Loucy (cell line): ENCODE results near the gene GIGYF1.
"Not testable (repeated sequence)": the region's sequence is repeated elsewhere in the genome, so short reads cannot be mapped to it uniquely, and the experiment has no call there.

Experiments used
- H2AFZ ChIP-seq: fragments of 200-600 bp; sonication (generic); 2 replicates; pipeline ENCODE4 v1.6.0; 2016; ENCODE audit warnings: antibody characterized with exemption, mild to moderate bottlenecking, low read length, moderate library complexity
- H3F3A ChIP-seq: fragments of 200-600 bp; 2 replicates; pipeline ENCODE4 v1.6.0; 2016; ENCODE audit warnings: antibody characterized with exemption, low read depth, mild to moderate bottlenecking
- H3K27me3 ChIP-seq: fragments of 200-600 bp; sonication (generic); 2 replicates; pipeline ENCODE4 v1.6.1; 2014; ENCODE audit warnings: low read length, mild to moderate bottlenecking; ENCODE audit not compliant: insufficient read depth, poor library complexity, severe bottlenecking
- H3K36me3 ChIP-seq: fragments of 200-600 bp; sonication (generic); 2 replicates; pipeline ENCODE4 v1.6.1; 2016; ENCODE audit warnings: low read length; ENCODE audit not compliant: insufficient read depth
- H3K4me1 ChIP-seq: fragments of 200-600 bp; sonication (generic); 2 replicates; pipeline ENCODE4 v1.5.1; 2014; ENCODE audit warnings: low read length, mild to moderate bottlenecking; ENCODE audit not compliant: insufficient read depth, poor library complexity, severe bottlenecking
- H3K4me2 ChIP-seq: fragments of 200-600 bp; sonication (generic); 2 replicates; pipeline ENCODE4 v1.6.0; 2014; ENCODE audit warnings: antibody characterized with exemption, low read length, low read depth, mild to moderate bottlenecking; ENCODE audit not compliant: poor library complexity, severe bottlenecking
- H3K4me3 ChIP-seq: fragments of 200-600 bp; sonication (generic); 2 replicates; pipeline ENCODE4 v1.5.1; 2014; ENCODE audit warnings: low read length, mild to moderate bottlenecking, mixed read lengths; ENCODE audit not compliant: poor library complexity, severe bottlenecking
- H3K79me2 ChIP-seq: fragments of 200-600 bp; sonication (generic); 2 replicates; pipeline ENCODE4 v1.6.1; 2014; ENCODE audit warnings: low read length; ENCODE audit not compliant: insufficient read depth
- H3K9ac ChIP-seq: fragments of 200-600 bp; sonication (generic); 2 replicates; pipeline ENCODE4 v1.6.0; 2014; ENCODE audit warnings: mild to moderate bottlenecking, low read depth, low read length, moderate library complexity; ENCODE audit not compliant: poor library complexity, severe bottlenecking
- H3K9me2 ChIP-seq: fragments of 200-600 bp; sonication (generic); replicated peaks from 2 replicates; pipeline ENCODE4 v1.6.1; 2016; ENCODE audit warnings: low read depth, low read length, mixed read lengths
- H3K9me3 ChIP-seq: fragments of 200-600 bp; sonication (generic); 2 replicates; pipeline ENCODE4 v1.6.1; 2014; ENCODE audit warnings: mild to moderate bottlenecking, antibody characterized with exemption, low read length, low read depth; ENCODE audit not compliant: insufficient read depth
- H4K20me1 ChIP-seq: fragments of 200-600 bp; sonication (generic); 2 replicates; pipeline ENCODE4 v1.6.0; 2014; ENCODE audit warnings: antibody characterized with exemption, low read length, mild to moderate bottlenecking; ENCODE audit not compliant: insufficient read depth, poor library complexity, severe bottlenecking
- EZH2phosphoT487 ChIP-seq: fragments of 200-600 bp; IDR thresholded peaks from 2 replicates; pipeline ENCODE4 v1.6.1; 2018; ENCODE audit warnings: antibody characterized with exemption, mild to moderate bottlenecking, moderate library complexity, borderline replicate concordance
- TF ChIP-seq, protein P1 (sequence below): fragments of 200-600 bp; sonication (generic); conservative IDR thresholded peaks from 2 replicates; pipeline ENCODE4 v1.5.1; 2014; ENCODE audit warnings: mild to moderate bottlenecking, antibody characterized with exemption, low read length

The GIGYF1 gene

DNA sequence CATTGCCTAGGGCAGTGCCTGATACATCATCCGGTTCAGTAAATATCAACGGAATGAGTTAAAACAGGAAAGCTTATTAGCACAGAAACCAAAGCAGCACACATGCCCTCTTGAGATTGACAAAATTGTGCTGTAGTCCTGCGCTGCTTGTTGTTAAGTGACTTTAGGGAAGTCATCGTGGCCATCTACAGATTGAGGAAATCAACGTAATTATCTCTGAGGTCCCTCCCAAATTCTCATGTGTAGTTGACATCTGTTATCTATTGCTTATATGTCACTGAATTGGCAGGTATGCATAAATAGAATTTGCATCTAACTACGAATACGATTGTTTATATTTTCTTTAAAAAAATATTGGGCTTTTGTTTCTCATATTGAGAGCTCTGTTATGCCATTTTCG lies 24.0 kb downstream of the GIGYF1 start:
- Histone ChIP-seq H3K4me2 (no peak overlapping the region), H3K9ac (no peak overlapping the region), H3F3A (no peaks in the 10 kb centered on the region), H3K79me2 (peaks cover 14% of the 10 kb centered on the region), H3K9me2 (no peaks in the 10 kb centered on the region), H3K27me3 (no peaks in the 10 kb centered on the region), H3K4me3 (no peak overlapping the region), H2AFZ (no peak overlapping the region), H3K36me3 (no peaks in the 10 kb centered on the region), H4K20me1 (peaks cover 8% of the 10 kb centered on the region), H3K4me1 (no peaks in the 10 kb centered on the region), H3K9me3 (no peaks in the 10 kb centered on the region)
- no peak for TF ChIP-seq EZH2phosphoT487
- TF ChIP-seq, protein P1, sequence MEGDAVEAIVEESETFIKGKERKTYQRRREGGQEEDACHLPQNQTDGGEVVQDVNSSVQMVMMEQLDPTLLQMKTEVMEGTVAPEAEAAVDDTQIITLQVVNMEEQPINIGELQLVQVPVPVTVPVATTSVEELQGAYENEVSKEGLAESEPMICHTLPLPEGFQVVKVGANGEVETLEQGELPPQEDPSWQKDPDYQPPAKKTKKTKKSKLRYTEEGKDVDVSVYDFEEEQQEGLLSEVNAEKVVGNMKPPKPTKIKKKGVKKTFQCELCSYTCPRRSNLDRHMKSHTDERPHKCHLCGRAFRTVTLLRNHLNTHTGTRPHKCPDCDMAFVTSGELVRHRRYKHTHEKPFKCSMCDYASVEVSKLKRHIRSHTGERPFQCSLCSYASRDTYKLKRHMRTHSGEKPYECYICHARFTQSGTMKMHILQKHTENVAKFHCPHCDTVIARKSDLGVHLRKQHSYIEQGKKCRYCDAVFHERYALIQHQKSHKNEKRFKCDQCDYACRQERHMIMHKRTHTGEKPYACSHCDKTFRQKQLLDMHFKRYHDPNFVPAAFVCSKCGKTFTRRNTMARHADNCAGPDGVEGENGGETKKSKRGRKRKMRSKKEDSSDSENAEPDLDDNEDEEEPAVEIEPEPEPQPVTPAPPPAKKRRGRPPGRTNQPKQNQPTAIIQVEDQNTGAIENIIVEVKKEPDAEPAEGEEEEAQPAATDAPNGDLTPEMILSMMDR: no peak

DNA sequence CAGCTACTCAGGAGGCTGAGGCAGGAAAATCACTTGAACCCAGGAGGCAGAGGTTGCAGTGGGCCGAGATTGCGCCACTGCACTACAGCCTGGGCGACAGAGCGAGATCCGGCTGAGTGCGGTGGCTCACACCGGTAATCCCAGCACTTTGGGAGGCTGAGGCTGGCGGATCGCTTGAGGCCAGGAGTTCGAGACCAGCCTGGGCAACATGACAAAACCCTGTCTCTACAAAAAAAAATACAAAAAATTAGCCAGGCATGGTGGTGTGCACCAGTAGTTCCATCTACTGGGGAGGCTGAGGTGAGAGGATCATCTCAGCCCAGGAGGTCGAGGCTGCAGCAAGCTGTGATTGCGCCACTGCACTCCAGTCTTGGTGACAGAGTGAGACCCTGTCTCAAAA lies 24.9 kb downstream of the GIGYF1 start:
- H3K27me3 ChIP-seq: not testable (repeated sequence)

DNA sequence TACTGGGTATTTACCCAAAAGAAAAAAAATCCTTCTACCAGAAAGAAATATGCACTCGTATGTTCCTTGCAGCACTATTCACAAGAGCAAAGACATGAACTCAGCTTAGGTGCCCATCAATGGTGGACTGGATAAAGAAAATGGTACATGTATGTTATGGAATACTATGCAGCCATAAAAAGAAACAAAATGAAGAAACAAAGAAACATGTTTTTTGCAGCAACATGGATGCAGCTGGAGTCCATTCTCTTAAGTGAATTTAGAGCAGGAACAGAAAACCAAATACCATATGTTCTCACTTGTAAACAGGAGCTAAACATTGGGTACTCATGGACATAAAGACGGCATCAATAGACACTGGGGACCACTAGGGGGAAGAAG lies 26.0 kb downstream of the GIGYF1 start:
- Histone ChIP-seq H3K4me1 (no peaks in the 10 kb centered on the region), H2AFZ (no peak overlapping the region), H3K4me3 (no peak overlapping the region), H3K4me2 (no peak overlapping the region), H3K9me2 (no peaks in the 10 kb centered on the region), H3K36me3 (no peaks in the 10 kb centered on the region), H3K27me3 (no peaks in the 10 kb centered on the region), H4K20me1 (no peaks in the 10 kb centered on the region), H3F3A (no peaks in the 10 kb centered on the region), H3K79me2 (no peaks in the 10 kb centered on the region), H3K9me3 (no peaks in the 10 kb centered on the region), H3K9ac (no peak overlapping the region)
- TF ChIP-seq, protein P1: no peak
- no peak for TF ChIP-seq EZH2phosphoT487

More for the DNA sequence above, 24.9 kb downstream of the GIGYF1 start:
- not testable (repeated sequence) for H2AFZ ChIP-seq, H3K4me3 ChIP-seq, H3K4me1 ChIP-seq, H4K20me1 ChIP-seq, H3K36me3 ChIP-seq, H3K79me2 ChIP-seq, H3K4me2 ChIP-seq, H3K9me3 ChIP-seq, H3F3A ChIP-seq, H3K9ac ChIP-seq, H3K9me2 ChIP-seq

DNA sequence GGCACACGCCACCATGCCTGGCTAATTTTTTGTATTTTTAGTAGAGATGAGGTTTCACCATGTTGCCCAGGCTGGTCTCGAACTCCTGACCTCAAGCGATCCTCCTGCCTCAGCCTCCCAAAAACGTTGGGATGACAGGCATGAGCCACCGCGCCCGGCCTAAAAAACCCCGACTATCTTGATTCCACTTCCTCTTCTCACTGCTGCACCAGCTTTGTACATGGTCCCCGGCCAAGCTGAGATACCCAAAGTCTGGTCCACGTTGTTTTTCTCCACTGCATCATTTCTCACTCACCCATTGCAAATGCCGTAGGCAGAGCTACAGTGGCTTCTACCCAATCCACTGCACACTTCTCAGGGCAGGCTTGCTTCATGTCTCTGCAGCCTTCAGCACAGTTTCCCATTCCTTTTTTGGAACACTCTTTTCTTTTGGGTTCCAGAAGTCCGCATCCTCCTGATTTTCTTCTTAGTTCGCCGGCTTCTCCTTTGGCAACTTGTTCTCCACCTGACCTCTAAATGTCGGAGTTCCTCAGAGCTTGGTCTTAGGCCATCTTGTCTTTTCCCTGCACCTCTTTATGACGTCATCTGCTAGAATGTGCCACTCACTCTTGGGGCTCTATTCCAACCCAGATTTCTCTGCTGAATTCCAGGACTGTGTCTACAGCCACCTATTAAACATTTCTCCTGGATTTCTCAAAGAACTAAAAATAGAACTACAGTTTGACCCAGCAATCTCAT lies 26.6 kb downstream of the GIGYF1 start:
- Histone ChIP-seq H3K79me2 (no peaks in the 10 kb centered on the region), H3K9me2 (no peaks in the 10 kb centered on the region), H3K9me3 (no peaks in the 10 kb centered on the region), H3K27me3 (no peaks in the 10 kb centered on the region), H3K4me2 (no peak overlapping the region), H3K4me3 (no peak overlapping the region), H3K9ac (no peak overlapping the region), H4K20me1 (no peaks in the 10 kb centered on the region), H3K4me1 (no peaks in the 10 kb centered on the region), H3K36me3 (no peaks in the 10 kb centered on the region), H3F3A (no peaks in the 10 kb centered on the region), H2AFZ (no peak overlapping the region)
- TF ChIP-seq, protein P1: no peak
- TF ChIP-seq EZH2phosphoT487: no peak
